Esophagus muscularis mucosa (tissue), 3 donors: ENCODE measurements around the gene TEX35.

ENCODE experiments used
- POLR2AphosphoS5 ChIP-seq, 2 donors: sonication (generic); formaldehyde crosslinking; IDR thresholded peaks; one replicate each; pipeline ENCODE4 v1.6.1; 2017; ENCODE audit warnings: antibody characterized with exemption in 2 of 2
- TF ChIP-seq, protein P1 (sequence below), 3 experiments: fragments of 200-600 bp in 2 of 3; fragments of 450-650 bp in 1 of 3; sonication (generic) in 2 of 3; IDR thresholded peaks; one replicate each; pipeline ENCODE4 v1.5.1; 2017 to 2019; ENCODE audit warnings: antibody characterized with exemption in 3 of 3, mild to moderate bottlenecking in 2 of 3, moderate library complexity in 1 of 3

DNA sequence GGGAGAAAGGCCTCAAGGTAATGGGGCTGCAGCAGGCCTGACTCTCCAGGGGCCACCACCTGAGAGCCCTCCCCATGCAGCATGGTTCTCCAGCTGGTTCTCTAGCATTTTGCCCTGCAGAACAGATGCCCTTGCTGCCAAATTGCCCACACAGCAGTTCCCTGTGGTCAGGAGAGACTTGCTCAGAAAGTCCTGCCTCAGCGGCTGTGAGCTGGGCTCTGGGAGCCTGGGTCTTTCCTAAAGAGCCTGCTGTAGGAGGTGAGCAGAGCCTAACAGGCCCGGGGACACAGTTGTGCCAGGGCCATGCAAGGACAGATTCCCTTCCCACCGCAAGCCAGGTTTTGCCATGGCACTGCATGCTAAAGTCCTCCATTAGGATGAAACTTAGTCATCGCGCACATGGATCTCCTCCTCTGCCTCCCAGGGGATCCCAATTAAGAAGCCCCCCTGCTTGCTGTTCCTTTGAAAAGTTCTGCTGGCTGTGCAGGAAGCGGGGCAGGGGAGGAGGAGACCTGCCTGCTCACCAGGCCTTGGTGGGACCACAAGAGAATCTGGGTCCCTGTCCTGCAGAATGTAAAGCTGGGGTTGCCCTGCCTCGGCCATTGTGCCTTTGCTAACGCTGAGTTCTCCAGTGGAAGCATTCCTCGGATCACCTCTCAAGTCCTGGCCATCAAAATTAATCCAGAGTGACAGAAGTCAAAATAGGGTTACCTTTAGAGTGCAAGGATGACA, 21.4 kb downstream of the TEX35 start:
- TF ChIP-seq, protein P1, sequence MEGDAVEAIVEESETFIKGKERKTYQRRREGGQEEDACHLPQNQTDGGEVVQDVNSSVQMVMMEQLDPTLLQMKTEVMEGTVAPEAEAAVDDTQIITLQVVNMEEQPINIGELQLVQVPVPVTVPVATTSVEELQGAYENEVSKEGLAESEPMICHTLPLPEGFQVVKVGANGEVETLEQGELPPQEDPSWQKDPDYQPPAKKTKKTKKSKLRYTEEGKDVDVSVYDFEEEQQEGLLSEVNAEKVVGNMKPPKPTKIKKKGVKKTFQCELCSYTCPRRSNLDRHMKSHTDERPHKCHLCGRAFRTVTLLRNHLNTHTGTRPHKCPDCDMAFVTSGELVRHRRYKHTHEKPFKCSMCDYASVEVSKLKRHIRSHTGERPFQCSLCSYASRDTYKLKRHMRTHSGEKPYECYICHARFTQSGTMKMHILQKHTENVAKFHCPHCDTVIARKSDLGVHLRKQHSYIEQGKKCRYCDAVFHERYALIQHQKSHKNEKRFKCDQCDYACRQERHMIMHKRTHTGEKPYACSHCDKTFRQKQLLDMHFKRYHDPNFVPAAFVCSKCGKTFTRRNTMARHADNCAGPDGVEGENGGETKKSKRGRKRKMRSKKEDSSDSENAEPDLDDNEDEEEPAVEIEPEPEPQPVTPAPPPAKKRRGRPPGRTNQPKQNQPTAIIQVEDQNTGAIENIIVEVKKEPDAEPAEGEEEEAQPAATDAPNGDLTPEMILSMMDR (IDR thresholded peaks at IDR 0.05) = no peak
- TF ChIP-seq POLR2AphosphoS5 (IDR thresholded peaks at IDR 0.05) = no peak
